ENCODE measurements around the gene CACNA1B. TPM values are rescaled to one million over a fixed set of nuclear protein-coding genes. Genes with fewer than 3 reads are reported as not detected.

The CACNA1B gene
- total RNA-seq, 4 donors from 2014 or later = 0.13 to 0.42 (median 0.31) TPM

DNA sequence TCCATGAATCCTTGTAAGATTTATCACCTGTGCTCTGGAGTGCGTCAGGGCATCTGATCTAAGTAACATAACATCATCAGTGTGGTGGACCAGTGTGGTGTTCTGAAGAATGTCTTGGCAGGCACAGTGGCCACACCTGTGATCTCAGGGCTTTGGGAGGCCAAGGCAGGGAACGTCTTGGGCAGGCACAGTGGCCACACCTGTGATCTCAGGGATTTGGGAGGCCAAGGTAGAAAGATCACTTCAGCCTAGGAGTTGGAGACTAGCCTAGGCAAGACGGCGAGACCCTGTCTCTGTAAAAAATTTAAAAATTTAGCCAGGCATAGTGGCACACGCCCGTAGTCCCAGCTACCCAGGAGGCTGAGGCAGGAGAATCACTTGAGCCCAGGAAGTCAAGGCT lies 185.5 kb downstream of the CACNA1B start:
- Histone ChIP-seq H3K36me3 (no peaks in the 10 kb centered on the region), H3K27ac (replicated peaks in 1 of 4) (no peak overlapping the region), H3K4me1 (no peaks in the 10 kb centered on the region), H3K27me3 (peaks cover 0 to 41% (median 0%) of the 10 kb centered on the region in 4 donors), H3K9me3 (no peaks in the 10 kb centered on the region), H3K4me3 (no peak overlapping the region)
- DNase-seq (ENCODE audit: extremely low spot score) = no peak
- WGBS = 90% methylated on average over 6 of the region's 6 CpGs
- intact Hi-C loops (cut with DNase I) = no loop called here
- TF ChIP-seq CTCF (IDR thresholded peaks at IDR 0.05) (no peak), POLR2AphosphoS5 (IDR thresholded peaks at IDR 0.05) (no peak), EP300 (IDR thresholded peaks at IDR 0.05) (no peak), POLR2A (IDR thresholded peaks at IDR 0.05; ENCODE audit: low read depth) (no peak)

DNA sequence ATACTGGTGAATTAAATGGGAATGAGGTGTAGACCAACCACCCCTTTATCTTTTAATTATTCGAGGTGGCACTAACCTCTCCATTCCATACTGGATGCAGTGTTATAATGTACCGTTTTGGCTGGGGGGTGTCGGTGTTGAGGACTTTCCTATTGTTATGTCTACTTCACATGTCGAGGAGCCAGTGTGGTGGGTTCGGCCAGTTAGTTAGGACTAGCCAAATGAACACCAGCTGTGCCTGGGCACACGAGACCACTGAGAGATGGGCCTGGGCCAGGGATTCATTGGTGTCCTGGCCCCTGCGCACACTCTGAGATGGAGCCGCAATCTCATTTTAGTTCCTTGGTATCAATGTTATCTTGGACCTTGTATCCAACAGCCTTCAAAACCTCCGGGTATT lies 186.2 kb downstream of the CACNA1B start:
- peaks cover 0 to 47% (median 0%) of the 10 kb centered on the region in 4 donors for H3K27me3 ChIP-seq
- DNase-seq (ENCODE audit: extremely low spot score) = no peak
- H3K9me3 ChIP-seq = no peaks in the 10 kb centered on the region
- intact Hi-C loops (cut with DNase I) = no loop called here
- H3K4me1 ChIP-seq = no peaks in the 10 kb centered on the region
- H3K4me3 ChIP-seq = no peak overlapping the region
- WGBS = 88% methylated on average over 9 of the region's 9 CpGs
- H3K27ac ChIP-seq (replicated peaks in 1 of 4) = no peak overlapping the region
- H3K36me3 ChIP-seq = no peaks in the 10 kb centered on the region
- no peak for TF ChIP-seq POLR2AphosphoS5 (IDR thresholded peaks at IDR 0.05)
- no peak for TF ChIP-seq EP300 (IDR thresholded peaks at IDR 0.05)
- no peak for TF ChIP-seq POLR2A (IDR thresholded peaks at IDR 0.05; ENCODE audit: low read depth)
- no peak for TF ChIP-seq CTCF (IDR thresholded peaks at IDR 0.05)

DNA sequence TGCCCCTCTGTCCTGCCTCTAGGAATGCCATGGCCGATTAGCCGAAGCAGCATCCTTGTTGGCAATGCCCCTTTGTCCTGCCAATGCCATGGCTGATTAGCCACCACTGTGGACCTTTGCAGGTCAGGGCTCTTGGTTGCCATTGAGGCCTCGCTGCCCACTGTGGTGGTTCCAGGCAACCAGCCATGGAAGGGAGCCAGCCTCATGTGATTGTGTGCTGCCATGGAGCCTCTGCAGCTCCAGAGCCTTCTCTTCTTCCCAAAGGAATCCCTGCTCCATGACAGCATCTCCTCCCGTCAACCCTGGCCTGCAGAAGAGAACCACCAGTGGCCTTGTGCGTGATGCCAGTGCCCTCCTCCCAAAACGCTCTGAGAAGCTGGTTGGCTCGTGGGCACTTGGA lies 187.0 kb downstream of the CACNA1B start:
- Histone ChIP-seq H3K4me3 (no peak overlapping the region), H3K27me3 (peaks cover 0 to 50% (median 0%) of the 10 kb centered on the region in 4 donors), H3K36me3 (no peaks in the 10 kb centered on the region), H3K27ac (replicated peaks in 1 of 4) (no peak overlapping the region), H3K9me3 (no peaks in the 10 kb centered on the region), H3K4me1 (no peaks in the 10 kb centered on the region)
- intact Hi-C loops (cut with DNase I) = no loop called here
- WGBS = 90% methylated on average over 7 of the region's 7 CpGs
- no peak for TF ChIP-seq POLR2AphosphoS5 (IDR thresholded peaks at IDR 0.05)
- no peak for TF ChIP-seq CTCF (IDR thresholded peaks at IDR 0.05)
- no peak for TF ChIP-seq EP300 (IDR thresholded peaks at IDR 0.05)
- TF ChIP-seq POLR2A (IDR thresholded peaks at IDR 0.05; ENCODE audit: low read depth) = no peak
- DNase-seq (ENCODE audit: extremely low spot score) = no peak

DNA sequence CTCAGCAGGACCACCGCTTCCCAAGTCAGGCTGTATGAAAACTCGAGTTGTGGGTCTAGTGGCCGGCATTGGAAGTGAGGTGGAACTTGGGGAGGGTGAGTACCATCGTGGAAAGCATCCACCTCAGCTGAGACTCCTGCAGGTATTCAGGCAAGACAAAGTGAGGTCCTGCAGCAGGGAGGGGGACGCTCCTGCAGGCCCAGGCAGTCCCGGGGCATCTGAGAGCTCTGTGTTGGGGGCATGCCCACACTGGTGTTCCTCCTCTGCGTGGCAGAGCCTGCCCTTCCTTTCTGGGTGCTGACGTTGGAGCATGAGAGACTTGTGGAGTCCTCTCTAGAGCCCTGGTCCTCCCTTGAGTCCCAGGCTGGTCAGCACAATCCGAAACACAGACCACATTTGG lies 187.7 kb downstream of the CACNA1B start:
- no peak for DNase-seq (ENCODE audit: extremely low spot score)
- H3K4me1 ChIP-seq = no peaks in the 10 kb centered on the region
- H3K27me3 ChIP-seq = peaks cover 0 to 57% (median 0%) of the 10 kb centered on the region in 4 donors
- intact Hi-C loops (cut with DNase I) = no loop called here
- WGBS = 84% methylated on average over 9 of the region's 9 CpGs
- H3K9me3 ChIP-seq = no peaks in the 10 kb centered on the region
- no peak overlapping the region for H3K27ac ChIP-seq (replicated peaks in 1 of 4)
- H3K36me3 ChIP-seq = no peaks in the 10 kb centered on the region
- TF ChIP-seq EP300 (IDR thresholded peaks at IDR 0.05) = no peak
- TF ChIP-seq POLR2A (IDR thresholded peaks at IDR 0.05; ENCODE audit: low read depth) = no peak
- TF ChIP-seq CTCF (IDR thresholded peaks at IDR 0.05) = no peak
- TF ChIP-seq POLR2AphosphoS5 (IDR thresholded peaks at IDR 0.05) = no peak
- no peak overlapping the region for H3K4me3 ChIP-seq

DNA sequence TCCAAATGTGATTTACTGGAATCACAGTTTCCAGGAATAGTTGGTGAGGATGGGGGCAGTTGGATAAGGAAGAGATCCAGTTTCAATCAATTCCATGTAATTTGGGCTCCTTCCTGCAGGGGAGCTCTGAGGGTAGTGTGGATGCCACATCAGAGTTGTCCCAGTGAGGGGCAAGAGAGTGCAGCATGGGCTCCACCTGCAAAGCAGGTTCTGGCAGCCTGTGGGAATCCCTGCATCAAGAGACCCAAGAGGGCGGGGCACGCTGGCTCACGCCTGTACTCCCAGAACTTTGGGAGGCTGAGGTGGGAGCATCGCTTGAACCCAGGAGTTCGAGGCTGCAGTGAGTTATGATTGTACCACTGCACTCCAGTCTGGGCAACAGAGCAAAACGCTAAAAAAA lies 188.5 kb downstream of the CACNA1B start:
- no peaks in the 10 kb centered on the region for H3K9me3 ChIP-seq
- no peak overlapping the region for H3K4me3 ChIP-seq
- WGBS = 72% methylated on average over 6 of the region's 6 CpGs
- no peak overlapping the region for H3K27ac ChIP-seq (replicated peaks in 1 of 4)
- TF ChIP-seq CTCF (IDR thresholded peaks at IDR 0.05) (no peak), POLR2A (IDR thresholded peaks at IDR 0.05; ENCODE audit: low read depth) (no peak), POLR2AphosphoS5 (IDR thresholded peaks at IDR 0.05) (no peak), EP300 (IDR thresholded peaks at IDR 0.05) (no peak)
- peaks cover 0 to 60% (median 0%) of the 10 kb centered on the region in 4 donors for H3K27me3 ChIP-seq
- no peaks in the 10 kb centered on the region for H3K36me3 ChIP-seq
- no peak for DNase-seq (ENCODE audit: extremely low spot score)
- intact Hi-C loops (cut with DNase I) = no loop called here
- no peaks in the 10 kb centered on the region for H3K4me1 ChIP-seq

All from esophagus muscularis mucosa (tissue), 4 donors.